Measurements from ENCODE around the gene FXYD6.
A peak's percentile ranks its signal among the peaks of the same experiment; 100 is the strongest.

Gene FXYD6

GRCh38 chr11:117828611-117829368, 47.7 kb downstream of the FXYD6 start:
- DNase-seq: no peak

GRCh38 chr11:117827521-117828511, 48.6 kb downstream of the FXYD6 start:
- DNase-seq: no peak

- no peak for DNase-seq
Observed at GRCh38 chr11:117826832-117827231, 49.6 kb downstream of the FXYD6 start.

- DNase-seq: no peak
Observed at GRCh38 chr11:117826190-117826570, 50.3 kb downstream of the FXYD6 start.

- DNase-seq: no peak
Observed at GRCh38 chr11:117825538-117826189, 50.8 kb downstream of the FXYD6 start.

GRCh38 chr11:117824571-117825537, 51.6 kb downstream of the FXYD6 start, which contains the start of gene FXYD2:
FXYD2 (minus strand) TSS chr11:117824744; CDS start chr11:117824678, 66 bp downstream.
- no peak for DNase-seq

GRCh38 chr11:117823946-117824420, 52.5 kb downstream of the FXYD6 start:
- DNase-seq: no peak

- no peak for DNase-seq
Observed at GRCh38 chr11:117823294-117823945, 53.0 kb downstream of the FXYD6 start.

GRCh38 chr11:117822074-117823033, 54.1 kb downstream of the FXYD6 start:
- no peak for DNase-seq

GRCh38 chr11:117821431-117821830, 55.0 kb downstream of the FXYD6 start:
- no peak for DNase-seq

GRCh38 chr11:117820516-117820915, 55.9 kb downstream of the FXYD6 start:
- DNase-seq: no peak

- no peak for DNase-seq
Observed at GRCh38 chr11:117820071-117820470, 56.4 kb downstream of the FXYD6 start.

- DNase-seq: peak; percentile 48
Observed at GRCh38 chr11:117819096-117820040, 57.1 kb downstream of the FXYD6 start.

GRCh38 chr11:117818041-117818873, 58.2 kb downstream of the FXYD6 start:
- no peak for DNase-seq

GRCh38 chr11:117817368-117818040, 59.0 kb downstream of the FXYD6 start:
- DNase-seq: no peak

- DNase-seq: no peak
Observed at GRCh38 chr11:117816846-117817367, 59.6 kb downstream of the FXYD6 start.

- no peak for DNase-seq
Observed at GRCh38 chr11:117816151-117816741, 60.2 kb downstream of the FXYD6 start.

Data from NCI-H187 treated with DMSO at 0.1 percent for 48 hours (cell line).